ENCODE measurements around the gene RBMX.

DNA sequence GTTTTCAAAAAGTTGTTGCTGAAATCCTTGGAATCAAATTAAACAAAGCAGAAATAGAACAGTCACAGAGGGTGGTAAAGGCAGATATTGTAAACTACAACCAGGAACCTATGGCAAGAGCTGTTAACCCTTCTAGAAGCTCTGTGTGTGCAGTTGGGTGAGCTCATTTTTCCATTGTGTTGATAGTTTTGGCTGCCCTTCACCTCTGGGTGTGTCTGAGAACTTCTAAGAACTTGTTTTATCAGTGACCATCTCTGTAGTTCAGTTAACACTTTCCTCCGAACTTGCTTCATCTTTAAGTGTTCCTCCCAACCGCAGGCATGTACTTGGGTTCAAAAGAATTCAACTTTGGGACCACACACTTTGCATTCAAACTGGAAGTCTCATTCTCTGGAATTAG is 32.7 kb downstream of the RBMX start:
- no peak for TF ChIP-seq POLR2A (IDR thresholded peaks at IDR 0.05)
- TF ChIP-seq, protein P1, sequence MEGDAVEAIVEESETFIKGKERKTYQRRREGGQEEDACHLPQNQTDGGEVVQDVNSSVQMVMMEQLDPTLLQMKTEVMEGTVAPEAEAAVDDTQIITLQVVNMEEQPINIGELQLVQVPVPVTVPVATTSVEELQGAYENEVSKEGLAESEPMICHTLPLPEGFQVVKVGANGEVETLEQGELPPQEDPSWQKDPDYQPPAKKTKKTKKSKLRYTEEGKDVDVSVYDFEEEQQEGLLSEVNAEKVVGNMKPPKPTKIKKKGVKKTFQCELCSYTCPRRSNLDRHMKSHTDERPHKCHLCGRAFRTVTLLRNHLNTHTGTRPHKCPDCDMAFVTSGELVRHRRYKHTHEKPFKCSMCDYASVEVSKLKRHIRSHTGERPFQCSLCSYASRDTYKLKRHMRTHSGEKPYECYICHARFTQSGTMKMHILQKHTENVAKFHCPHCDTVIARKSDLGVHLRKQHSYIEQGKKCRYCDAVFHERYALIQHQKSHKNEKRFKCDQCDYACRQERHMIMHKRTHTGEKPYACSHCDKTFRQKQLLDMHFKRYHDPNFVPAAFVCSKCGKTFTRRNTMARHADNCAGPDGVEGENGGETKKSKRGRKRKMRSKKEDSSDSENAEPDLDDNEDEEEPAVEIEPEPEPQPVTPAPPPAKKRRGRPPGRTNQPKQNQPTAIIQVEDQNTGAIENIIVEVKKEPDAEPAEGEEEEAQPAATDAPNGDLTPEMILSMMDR (IDR thresholded peaks at IDR 0.05) = no peak
- TF ChIP-seq POLR2AphosphoS5 (IDR thresholded peaks at IDR 0.05) = no peak
